Middle frontal gyrus (tissue), 1 donor: Measurements from ENCODE around the gene PARD3B.
"Not testable (repeated sequence)": the region's sequence is repeated elsewhere in the genome, so short reads cannot be mapped to it uniquely, and the experiment has no call there.

ENCODE experiments used
- DNase-seq: peaks from one replicate; pipeline ENCODE4 v3.0.0-alpha.2; 2015; ENCODE audit warnings: low spot score; ENCODE audit errors: extremely low spot score

PARD3B gene

GRCh38 chr2:204538182-204539018, 6.9 kb upstream of the PARD3B start:
- no peak for DNase-seq

- DNase-seq: no peak
These were observed 6.3 kb upstream of the PARD3B start for GRCh38 chr2:204539019-204539385.

GRCh38 chr2:204541637-204542036, 3.6 kb upstream of the PARD3B start:
- no peak for DNase-seq

- DNase-seq: no peak
These were observed 2.2 kb upstream of the PARD3B start for GRCh38 chr2:204542982-204543608.

GRCh38 chr2:204545861-204546735, 823 bp downstream of the PARD3B start:
- DNase-seq: no peak

- no peak for DNase-seq
These were observed 5.7 kb downstream of the PARD3B start for GRCh38 chr2:204550751-204551511.

- DNase-seq: no peak
These were observed 6.2 kb downstream of the PARD3B start for GRCh38 chr2:204551512-204551863.

GRCh38 chr2:204557604-204558003, 12.3 kb downstream of the PARD3B start:
- no peak for DNase-seq

GRCh38 chr2:204559358-204559757, 14.1 kb downstream of the PARD3B start:
- DNase-seq: not testable (repeated sequence)

GRCh38 chr2:204560902-204561301, 15.6 kb downstream of the PARD3B start:
- DNase-seq: no peak

GRCh38 chr2:204561771-204562170, 16.5 kb downstream of the PARD3B start:
- no peak for DNase-seq

- no peak for DNase-seq
These were observed 21.2 kb downstream of the PARD3B start for GRCh38 chr2:204566439-204566838.

GRCh38 chr2:204570421-204570820, 25.1 kb downstream of the PARD3B start:
- DNase-seq: no peak

- no peak for DNase-seq
These were observed 25.8 kb downstream of the PARD3B start for GRCh38 chr2:204571041-204571440.

- no peak for DNase-seq
These were observed 26.6 kb downstream of the PARD3B start for GRCh38 chr2:204571911-204572310.

GRCh38 chr2:204573221-204573620, 27.9 kb downstream of the PARD3B start:
- no peak for DNase-seq

- DNase-seq: no peak
These were observed 29.2 kb downstream of the PARD3B start for GRCh38 chr2:204574486-204574885.

- no peak for DNase-seq
These were observed 30.2 kb downstream of the PARD3B start for GRCh38 chr2:204575463-204575862.

GRCh38 chr2:204576362-204576979, 31.2 kb downstream of the PARD3B start:
- DNase-seq: no peak

GRCh38 chr2:204578928-204579598, 33.8 kb downstream of the PARD3B start:
- no peak for DNase-seq
